WTC11 (cell line): ENCODE results near the gene C10orf90. TPM values are rescaled to one million over a fixed set of nuclear protein-coding genes. Genes with fewer than 3 reads are reported as not detected.

Experiments
- ATAC-seq: fragments of 200-7000 bp; cut with Tn5 transposase; 2 replicates; pipeline ENCODE4 v1.10.0; 2021; ENCODE audit warnings: mild to moderate bottlenecking, moderate library complexity
- CTCF ChIA-PET: fragments of 300-600 bp; sonication (Branson Sonifier 250); formaldehyde crosslinking; loops from one replicate; lab custom pipeline; 2021; ENCODE audit warnings: antibody characterized with exemption; lab: Charles Lee
- POLR2A ChIA-PET: fragments of 350-600 bp; sonication (Branson Sonifier 250); formaldehyde crosslinking; loops from one replicate; lab custom pipeline; 2021; ENCODE audit warnings: antibody characterized with exemption; lab: Charles Lee
- DNase-seq: peaks from one replicate; pipeline ENCODE4 v3.0.0; 2021; ENCODE audit warnings: low spot score
- H3K27ac Mint-ChIP-seq: 2 replicates; pipeline ENCODE4 v1.8.0; 2021; ENCODE audit warnings: mixed read lengths
- H3K27me3 Mint-ChIP-seq: 2 replicates; pipeline ENCODE4 v1.8.0; 2021; ENCODE audit warnings: low read depth, mild to moderate bottlenecking, moderate library complexity, mixed read lengths
- H3K36me3 Mint-ChIP-seq: 2 replicates; pipeline ENCODE4 v1.8.0; 2021; ENCODE audit warnings: mixed read lengths
- H3K4me1 Mint-ChIP-seq: 2 replicates; pipeline ENCODE4 v1.8.0; 2022; ENCODE audit warnings: mixed read lengths
- H3K4me3 Mint-ChIP-seq: 2 replicates; pipeline ENCODE4 v1.8.0; 2021; ENCODE audit warnings: mild to moderate bottlenecking, moderate library complexity, mixed read lengths
- H3K9me3 Mint-ChIP-seq: 2 replicates; pipeline ENCODE4 v1.8.0; 2021; ENCODE audit warnings: mixed read lengths
- CREB1 ChIP-seq: sonication (generic); formaldehyde crosslinking; IDR thresholded peaks from 2 replicates; pipeline ENCODE4 v1.8.0; 2023; ENCODE audit warnings: mild to moderate bottlenecking, missing genetic modification reagents
- EMX1 ChIP-seq: fragments of 250-450 bp; sonication (Bioruptor Pico); IDR thresholded peaks from 2 replicates; pipeline ENCODE4 v1.8.0; 2021; ENCODE audit warnings: mild to moderate bottlenecking
- ETV6 ChIP-seq: sonication (generic); formaldehyde crosslinking; IDR thresholded peaks from 2 replicates; pipeline ENCODE4 v1.8.1; 2022; ENCODE audit warnings: mild to moderate bottlenecking, missing genetic modification reagents
- FOXK1 ChIP-seq: sonication (generic); formaldehyde crosslinking; IDR thresholded peaks from 2 replicates; pipeline ENCODE4 v1.8.0; 2022; ENCODE audit warnings: mild to moderate bottlenecking, moderate library complexity, missing genetic modification reagents
- JAZF1 ChIP-seq: fragments of 250-450 bp; sonication (Bioruptor Pico); IDR thresholded peaks from 2 replicates; pipeline ENCODE4 v1.9.0; 2021; ENCODE audit warnings: moderate library complexity, mild to moderate bottlenecking, inconsistent platforms
- JUN ChIP-seq: sonication (generic); formaldehyde crosslinking; IDR thresholded peaks from 2 replicates; pipeline ENCODE4 v1.8.0; 2023; ENCODE audit warnings: mild to moderate bottlenecking, missing genetic modification reagents
- SMAD4 ChIP-seq: sonication (generic); formaldehyde crosslinking; IDR thresholded peaks from 2 replicates; pipeline ENCODE4 v1.8.0; 2022; ENCODE audit warnings: mild to moderate bottlenecking, missing genetic modification reagents
- TCF7 ChIP-seq: sonication (generic); formaldehyde crosslinking; IDR thresholded peaks from 2 replicates; pipeline ENCODE4 v1.8.0; 2022; ENCODE audit warnings: mild to moderate bottlenecking, low read depth, missing genetic modification reagents, moderate library complexity
- ZNF232 ChIP-seq: sonication (generic); formaldehyde crosslinking; IDR thresholded peaks from 2 replicates; pipeline ENCODE4 v1.8.0; 2022; ENCODE audit warnings: mild to moderate bottlenecking, missing genetic modification reagents
- ZNF263 ChIP-seq: sonication (generic); formaldehyde crosslinking; IDR thresholded peaks from 2 replicates; pipeline ENCODE4 v1.8.1; 2022; ENCODE audit warnings: low read depth, mild to moderate bottlenecking, moderate library complexity, missing genetic modification reagents
- total RNA-seq: library from RNA; stranded (reverse); gene quantifications from 3 replicates; pipeline ENCODE4 v1.2.3, GENCODE V29; 2021
- TF ChIP-seq, protein P1 (sequence below): sonication (generic); formaldehyde crosslinking; IDR thresholded peaks from 2 replicates; pipeline ENCODE4 v1.8.0; 2023; ENCODE audit warnings: mild to moderate bottlenecking, missing genetic modification reagents
- TF ChIP-seq, protein P2 (sequence below): sonication (generic); formaldehyde crosslinking; IDR thresholded peaks from 2 replicates; pipeline ENCODE4 v1.8.0; 2022; ENCODE audit warnings: mild to moderate bottlenecking, missing genetic modification reagents
- TF ChIP-seq, protein P3 (sequence below): fragments of 200-600 bp; IDR thresholded peaks from 2 replicates; pipeline ENCODE4 v1.8.0; 2022; ENCODE audit warnings: antibody characterized with exemption
- TF ChIP-seq, protein P4 (sequence below): sonication (generic); formaldehyde crosslinking; IDR thresholded peaks from 2 replicates; pipeline ENCODE4 v1.8.1; 2022; ENCODE audit warnings: mild to moderate bottlenecking, moderate library complexity, missing genetic modification reagents
- TF ChIP-seq, protein P5 (sequence below): sonication (generic); formaldehyde crosslinking; IDR thresholded peaks from 2 replicates; pipeline ENCODE4 v1.8.1; 2023; ENCODE audit warnings: mild to moderate bottlenecking, missing genetic modification reagents

C10orf90 gene
- total RNA-seq, 1 experiment from 2014 or later, result 0.85 TPM

DNA sequence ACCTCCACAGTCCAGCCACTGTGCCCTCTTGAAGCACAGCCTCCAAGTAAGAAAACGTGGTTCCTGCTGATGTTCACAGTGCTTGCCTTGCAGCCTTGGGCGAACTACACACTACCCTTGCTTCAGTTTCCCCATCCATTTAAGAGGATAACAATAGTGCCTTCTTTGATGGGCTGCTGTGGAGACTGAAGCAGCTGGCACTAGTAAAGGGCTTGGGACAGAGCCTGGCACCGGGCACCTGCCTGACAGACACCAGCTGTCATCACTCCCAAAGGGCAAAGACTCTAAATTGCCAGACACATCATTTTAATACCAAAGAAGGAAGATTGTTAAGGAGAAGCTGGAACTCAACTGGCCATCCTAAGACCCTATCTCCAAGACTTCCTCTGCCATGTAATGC is 3.1 kb upstream of the C10orf90 start:
- peaks cover 29% of the 10 kb centered on the region for H3K4me1 Mint-ChIP-seq
- H3K36me3 Mint-ChIP-seq, result peaks cover 7% of the 10 kb centered on the region
- no peak for DNase-seq
- TF ChIP-seq, protein P1, sequence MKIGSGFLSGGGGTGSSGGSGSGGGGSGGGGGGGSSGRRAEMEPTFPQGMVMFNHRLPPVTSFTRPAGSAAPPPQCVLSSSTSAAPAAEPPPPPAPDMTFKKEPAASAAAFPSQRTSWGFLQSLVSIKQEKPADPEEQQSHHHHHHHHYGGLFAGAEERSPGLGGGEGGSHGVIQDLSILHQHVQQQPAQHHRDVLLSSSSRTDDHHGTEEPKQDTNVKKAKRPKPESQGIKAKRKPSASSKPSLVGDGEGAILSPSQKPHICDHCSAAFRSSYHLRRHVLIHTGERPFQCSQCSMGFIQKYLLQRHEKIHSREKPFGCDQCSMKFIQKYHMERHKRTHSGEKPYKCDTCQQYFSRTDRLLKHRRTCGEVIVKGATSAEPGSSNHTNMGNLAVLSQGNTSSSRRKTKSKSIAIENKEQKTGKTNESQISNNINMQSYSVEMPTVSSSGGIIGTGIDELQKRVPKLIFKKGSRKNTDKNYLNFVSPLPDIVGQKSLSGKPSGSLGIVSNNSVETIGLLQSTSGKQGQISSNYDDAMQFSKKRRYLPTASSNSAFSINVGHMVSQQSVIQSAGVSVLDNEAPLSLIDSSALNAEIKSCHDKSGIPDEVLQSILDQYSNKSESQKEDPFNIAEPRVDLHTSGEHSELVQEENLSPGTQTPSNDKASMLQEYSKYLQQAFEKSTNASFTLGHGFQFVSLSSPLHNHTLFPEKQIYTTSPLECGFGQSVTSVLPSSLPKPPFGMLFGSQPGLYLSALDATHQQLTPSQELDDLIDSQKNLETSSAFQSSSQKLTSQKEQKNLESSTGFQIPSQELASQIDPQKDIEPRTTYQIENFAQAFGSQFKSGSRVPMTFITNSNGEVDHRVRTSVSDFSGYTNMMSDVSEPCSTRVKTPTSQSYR (CRISPR knock-in tag), result no peak
- no peak for TF ChIP-seq TCF7 (CRISPR knock-in tag)
- TF ChIP-seq, protein P2, sequence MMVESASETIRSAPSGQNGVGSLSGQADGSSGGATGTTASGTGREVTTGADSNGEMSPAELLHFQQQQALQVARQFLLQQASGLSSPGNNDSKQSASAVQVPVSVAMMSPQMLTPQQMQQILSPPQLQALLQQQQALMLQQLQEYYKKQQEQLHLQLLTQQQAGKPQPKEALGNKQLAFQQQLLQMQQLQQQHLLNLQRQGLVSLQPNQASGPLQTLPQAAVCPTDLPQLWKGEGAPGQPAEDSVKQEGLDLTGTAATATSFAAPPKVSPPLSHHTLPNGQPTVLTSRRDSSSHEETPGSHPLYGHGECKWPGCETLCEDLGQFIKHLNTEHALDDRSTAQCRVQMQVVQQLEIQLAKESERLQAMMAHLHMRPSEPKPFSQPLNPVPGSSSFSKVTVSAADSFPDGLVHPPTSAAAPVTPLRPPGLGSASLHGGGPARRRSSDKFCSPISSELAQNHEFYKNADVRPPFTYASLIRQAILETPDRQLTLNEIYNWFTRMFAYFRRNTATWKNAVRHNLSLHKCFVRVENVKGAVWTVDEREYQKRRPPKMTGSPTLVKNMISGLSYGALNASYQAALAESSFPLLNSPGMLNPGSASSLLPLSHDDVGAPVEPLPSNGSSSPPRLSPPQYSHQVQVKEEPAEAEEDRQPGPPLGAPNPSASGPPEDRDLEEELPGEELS (CRISPR knock-in tag), result no peak
- no peak for TF ChIP-seq CREB1
- no peak for TF ChIP-seq JUN (CRISPR knock-in tag)
- no peak for TF ChIP-seq FOXK1
- POLR2A ChIA-PET, result no interaction called here
- H3K9me3 Mint-ChIP-seq, result peaks cover 12% of the 10 kb centered on the region
- CTCF ChIA-PET, result no interaction called here
- no peak overlapping the region for H3K4me3 Mint-ChIP-seq
- peaks cover 5% of the 10 kb centered on the region; the same call in 1 of the 2 replicates for H3K27me3 Mint-ChIP-seq
- H3K27ac Mint-ChIP-seq, result no peak overlapping the region
- ATAC-seq, result no peak

DNA sequence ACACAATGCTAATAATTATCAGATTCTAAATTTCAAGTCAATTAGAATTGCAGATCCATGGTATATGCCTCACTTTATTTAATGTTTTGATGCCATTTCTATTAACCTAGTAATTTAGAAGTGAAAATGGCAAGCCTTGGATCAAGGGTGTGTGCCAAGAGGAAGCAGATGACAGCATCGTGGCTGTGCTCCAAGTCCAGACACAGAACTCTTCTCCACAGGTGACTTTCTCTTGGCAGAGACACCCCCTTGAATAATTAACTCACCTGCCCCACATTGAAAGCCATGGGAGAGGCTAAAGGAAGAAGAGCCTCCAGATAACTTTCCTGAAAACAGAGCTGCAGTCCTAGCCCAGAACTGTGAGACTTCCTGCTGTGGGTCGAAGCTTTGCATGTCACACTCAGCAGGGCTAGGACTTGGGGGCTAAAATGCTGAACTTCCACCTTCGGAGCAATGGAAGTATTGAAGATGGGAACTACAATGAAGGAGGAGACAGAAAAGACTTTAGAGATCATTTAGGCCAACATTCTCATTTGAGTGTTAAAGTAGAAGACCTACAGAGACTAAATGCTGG is 996 bp upstream of the C10orf90 start:
- Mint-ChIP-seq H3K27me3 (peaks cover 3% of the 10 kb centered on the region; the same call in 1 of the 2 replicates), H3K27ac (no peak overlapping the region), H3K4me3 (no peak overlapping the region), H3K9me3 (peaks cover 12% of the 10 kb centered on the region), H3K4me1 (peaks cover 27% of the 10 kb centered on the region), H3K36me3 (peaks cover 7% of the 10 kb centered on the region)
- no peak for TF ChIP-seq ZNF232 (CRISPR knock-in tag)
- no peak for TF ChIP-seq EMX1 (CRISPR knock-in tag)
- TF ChIP-seq, protein P3, sequence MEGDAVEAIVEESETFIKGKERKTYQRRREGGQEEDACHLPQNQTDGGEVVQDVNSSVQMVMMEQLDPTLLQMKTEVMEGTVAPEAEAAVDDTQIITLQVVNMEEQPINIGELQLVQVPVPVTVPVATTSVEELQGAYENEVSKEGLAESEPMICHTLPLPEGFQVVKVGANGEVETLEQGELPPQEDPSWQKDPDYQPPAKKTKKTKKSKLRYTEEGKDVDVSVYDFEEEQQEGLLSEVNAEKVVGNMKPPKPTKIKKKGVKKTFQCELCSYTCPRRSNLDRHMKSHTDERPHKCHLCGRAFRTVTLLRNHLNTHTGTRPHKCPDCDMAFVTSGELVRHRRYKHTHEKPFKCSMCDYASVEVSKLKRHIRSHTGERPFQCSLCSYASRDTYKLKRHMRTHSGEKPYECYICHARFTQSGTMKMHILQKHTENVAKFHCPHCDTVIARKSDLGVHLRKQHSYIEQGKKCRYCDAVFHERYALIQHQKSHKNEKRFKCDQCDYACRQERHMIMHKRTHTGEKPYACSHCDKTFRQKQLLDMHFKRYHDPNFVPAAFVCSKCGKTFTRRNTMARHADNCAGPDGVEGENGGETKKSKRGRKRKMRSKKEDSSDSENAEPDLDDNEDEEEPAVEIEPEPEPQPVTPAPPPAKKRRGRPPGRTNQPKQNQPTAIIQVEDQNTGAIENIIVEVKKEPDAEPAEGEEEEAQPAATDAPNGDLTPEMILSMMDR, result no peak
- no peak for TF ChIP-seq ETV6 (CRISPR knock-in tag)
- no peak for TF ChIP-seq JAZF1
- TF ChIP-seq, protein P4, sequence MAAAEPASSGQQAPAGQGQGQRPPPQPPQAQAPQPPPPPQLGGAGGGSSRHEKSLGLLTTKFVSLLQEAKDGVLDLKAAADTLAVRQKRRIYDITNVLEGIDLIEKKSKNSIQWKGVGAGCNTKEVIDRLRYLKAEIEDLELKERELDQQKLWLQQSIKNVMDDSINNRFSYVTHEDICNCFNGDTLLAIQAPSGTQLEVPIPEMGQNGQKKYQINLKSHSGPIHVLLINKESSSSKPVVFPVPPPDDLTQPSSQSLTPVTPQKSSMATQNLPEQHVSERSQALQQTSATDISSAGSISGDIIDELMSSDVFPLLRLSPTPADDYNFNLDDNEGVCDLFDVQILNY (CRISPR knock-in tag), result no peak
- no peak for TF ChIP-seq SMAD4
- TF ChIP-seq, protein P2 (CRISPR knock-in tag), result no peak
- TF ChIP-seq, protein P5, sequence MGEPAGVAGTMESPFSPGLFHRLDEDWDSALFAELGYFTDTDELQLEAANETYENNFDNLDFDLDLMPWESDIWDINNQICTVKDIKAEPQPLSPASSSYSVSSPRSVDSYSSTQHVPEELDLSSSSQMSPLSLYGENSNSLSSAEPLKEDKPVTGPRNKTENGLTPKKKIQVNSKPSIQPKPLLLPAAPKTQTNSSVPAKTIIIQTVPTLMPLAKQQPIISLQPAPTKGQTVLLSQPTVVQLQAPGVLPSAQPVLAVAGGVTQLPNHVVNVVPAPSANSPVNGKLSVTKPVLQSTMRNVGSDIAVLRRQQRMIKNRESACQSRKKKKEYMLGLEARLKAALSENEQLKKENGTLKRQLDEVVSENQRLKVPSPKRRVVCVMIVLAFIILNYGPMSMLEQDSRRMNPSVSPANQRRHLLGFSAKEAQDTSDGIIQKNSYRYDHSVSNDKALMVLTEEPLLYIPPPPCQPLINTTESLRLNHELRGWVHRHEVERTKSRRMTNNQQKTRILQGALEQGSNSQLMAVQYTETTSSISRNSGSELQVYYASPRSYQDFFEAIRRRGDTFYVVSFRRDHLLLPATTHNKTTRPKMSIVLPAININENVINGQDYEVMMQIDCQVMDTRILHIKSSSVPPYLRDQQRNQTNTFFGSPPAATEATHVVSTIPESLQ, result no peak
- TF ChIP-seq JUN (CRISPR knock-in tag), result no peak
- TF ChIP-seq ZNF263 (CRISPR knock-in tag), result no peak
- CTCF ChIA-PET, result interaction anchor here (0.8 kb wide), 1 partner anchor 76 kb away, joined by 3 read pairs; no protein-coding TSS in a partner anchor
- POLR2A ChIA-PET, result no interaction called here
- DNase-seq, result no peak
- ATAC-seq, result no peak
